ENCODE results near the gene SMARCA2. TPM values are rescaled to one million over a fixed set of nuclear protein-coding genes. Genes with fewer than 3 reads are reported as not detected.

SMARCA2 gene
- total RNA-seq, 6 donors from 2014 or later, result 74.3 to 210 (median 139) TPM

GRCh38 chr9:2178034-2178734, 163.0 kb downstream of the SMARCA2 start:
- no peak for TF ChIP-seq POLR2AphosphoS5 (IDR thresholded peaks at IDR 0.05)
- no peak for TF ChIP-seq POLR2A (IDR thresholded peaks at IDR 0.05)
- no peak for TF ChIP-seq CTCF (IDR thresholded peaks at IDR 0.05)
- TF ChIP-seq EP300 (IDR thresholded peaks at IDR 0.05), result no peak
- no peak for ATAC-seq (ENCODE audit: low FRiP score in 2 of 2)
- peaks cover 0 to 4% (median 2%) of the 10 kb centered on the region in 4 donors for H3K4me1 ChIP-seq
- H3K4me3 ChIP-seq, result no peak overlapping the region
- H3K27me3 ChIP-seq, result no peaks in the 10 kb centered on the region
- no peaks in the 10 kb centered on the region for H3K9me3 ChIP-seq
- no peak overlapping the region for H3K27ac ChIP-seq
- no peak for DNase-seq
- 83% methylated on average over 9 of the region's 9 CpGs for WGBS, 2 donors
- peaks cover 0 to 7% (median 1%) of the 10 kb centered on the region in 4 donors for H3K36me3 ChIP-seq

- 82 to 97% methylated on average over 3 of the region's 3 CpGs for WGBS, 2 donors
- H3K9me3 ChIP-seq, result no peaks in the 10 kb centered on the region
- TF ChIP-seq POLR2AphosphoS5 (IDR thresholded peaks at IDR 0.05), result no peak
- no peak for TF ChIP-seq EP300 (IDR thresholded peaks at IDR 0.05)
- TF ChIP-seq POLR2A (IDR thresholded peaks at IDR 0.05), result no peak
- TF ChIP-seq CTCF (IDR thresholded peaks at IDR 0.05), result no peak
- H3K27me3 ChIP-seq, result no peaks in the 10 kb centered on the region
- no peak overlapping the region for H3K27ac ChIP-seq
- no peak overlapping the region for H3K4me3 ChIP-seq
- no peak for DNase-seq
- no peak for ATAC-seq (ENCODE audit: low FRiP score in 2 of 2)
- H3K36me3 ChIP-seq, result peaks cover 1 to 20% (median 8%) of the 10 kb centered on the region in 4 donors
- peaks cover 0 to 4% (median 2%) of the 10 kb centered on the region in 4 donors for H3K4me1 ChIP-seq
Observed at GRCh38 chr9:2179567-2179966, 164.4 kb downstream of the SMARCA2 start.

GRCh38 chr9:2180154-2180553, 165.0 kb downstream of the SMARCA2 start:
- no peak for ATAC-seq (ENCODE audit: low FRiP score in 2 of 2)

GRCh38 chr9:2180704-2181103, 165.6 kb downstream of the SMARCA2 start:
- no peak for ATAC-seq (ENCODE audit: low FRiP score in 2 of 2)
- no peak for DNase-seq
- Histone ChIP-seq H3K4me1 (peaks cover 0 to 4% (median 2%) of the 10 kb centered on the region in 4 donors), H3K27me3 (no peaks in the 10 kb centered on the region), H3K27ac (no peak overlapping the region), H3K4me3 (no peak overlapping the region), H3K9me3 (no peaks in the 10 kb centered on the region), H3K36me3 (peaks cover 3 to 30% (median 11%) of the 10 kb centered on the region in 4 donors)
- 92 to 96% methylated on average over 2 of the region's 2 CpGs for WGBS, 2 donors
- TF ChIP-seq CTCF (IDR thresholded peaks at IDR 0.05) (no peak), POLR2A (IDR thresholded peaks at IDR 0.05) (no peak), EP300 (IDR thresholded peaks at IDR 0.05) (no peak), POLR2AphosphoS5 (IDR thresholded peaks at IDR 0.05) (no peak)

More at GRCh38 chr9:2180154-2180553, 165.0 kb downstream of the SMARCA2 start:
- DNase-seq, result no peak
- Histone ChIP-seq H3K36me3 (peaks cover 3 to 24% (median 8%) of the 10 kb centered on the region in 4 donors), H3K9me3 (no peaks in the 10 kb centered on the region), H3K4me3 (no peak overlapping the region), H3K27ac (no peak overlapping the region), H3K4me1 (peaks cover 0 to 4% (median 2%) of the 10 kb centered on the region in 4 donors), H3K27me3 (no peaks in the 10 kb centered on the region)
- TF ChIP-seq POLR2A (IDR thresholded peaks at IDR 0.05) (no peak), EP300 (IDR thresholded peaks at IDR 0.05) (no peak), CTCF (IDR thresholded peaks at IDR 0.05) (no peak), POLR2AphosphoS5 (IDR thresholded peaks at IDR 0.05) (no peak)
- WGBS, 2 donors, result 84 to 86% methylated on average over 5 of the region's 5 CpGs

Data from upper lobe of left lung (tissue), 6 donors.